Esophagus (tissue), 2 donors: ENCODE data around the gene DNAH7. TPM values are rescaled to one million over a fixed set of nuclear protein-coding genes. Genes with fewer than 3 reads are reported as not detected.

Source experiments
- H3K27ac ChIP-seq, 2 donors: one replicate each; pipeline ENCODE4 v1.5.1; 2013; ENCODE audit warnings: low read depth in 2 of 2, mild to moderate bottlenecking in 2 of 2, inconsistent platforms in 1 of 2, low read length in 1 of 2, moderate library complexity in 1 of 2
- H3K27me3 ChIP-seq, 2 donors: one replicate each; pipeline ENCODE4 v1.6.1; 2013; ENCODE audit warnings: low read length in 2 of 2, control low read depth in 1 of 2, mild to moderate bottlenecking in 1 of 2; ENCODE audit not compliant: insufficient read depth in 2 of 2, control insufficient read depth in 1 of 2
- H3K36me3 ChIP-seq, 2 donors: one replicate each; pipeline ENCODE4 v1.6.1; 2013; ENCODE audit warnings: low read length in 1 of 2; ENCODE audit not compliant: control insufficient read depth in 2 of 2, insufficient read depth in 2 of 2
- H3K4me1 ChIP-seq, 2 donors: one replicate each; pipeline ENCODE4 v1.6.1; 2013; ENCODE audit warnings: low read length in 1 of 2; ENCODE audit not compliant: control insufficient read depth in 2 of 2, insufficient read depth in 2 of 2
- H3K4me3 ChIP-seq, 2 donors: one replicate each; pipeline ENCODE4 v1.5.1; 2013; ENCODE audit warnings: low read length in 2 of 2, mild to moderate bottlenecking in 2 of 2, low read depth in 1 of 2, moderate library complexity in 1 of 2
- H3K9me3 ChIP-seq, 2 donors: one replicate each; pipeline ENCODE4 v1.6.1; 2013; ENCODE audit warnings: mild to moderate bottlenecking in 2 of 2, low read depth in 1 of 2, low read length in 1 of 2, moderate library complexity in 1 of 2; ENCODE audit not compliant: control insufficient read depth in 2 of 2, insufficient read depth in 1 of 2
- WGBS, 2 donors: extraction: QIAGEN DNeasy Blood & Tissue Kit; methylation state at CpG; one replicate each; pipeline ENCODE4 v1.1.7; 2013; 5-methylcytosine and 5-hydroxymethylcytosine counted together
- polyA plus RNA-seq, 2 donors: library from polyadenylated mRNA; stranded (reverse); fragments of 200-250 nt; gene quantifications; one replicate each; pipeline ENCODE4 v1.2.3, GENCODE V29; 2013
- donor health status: healthy with polysubstance abuse.
- donor health status: Bipolar disorder and iron deficiency.

DNAH7 gene
- polyA plus RNA-seq, 2 donors = 0.06 to 0.09 TPM

DNA sequence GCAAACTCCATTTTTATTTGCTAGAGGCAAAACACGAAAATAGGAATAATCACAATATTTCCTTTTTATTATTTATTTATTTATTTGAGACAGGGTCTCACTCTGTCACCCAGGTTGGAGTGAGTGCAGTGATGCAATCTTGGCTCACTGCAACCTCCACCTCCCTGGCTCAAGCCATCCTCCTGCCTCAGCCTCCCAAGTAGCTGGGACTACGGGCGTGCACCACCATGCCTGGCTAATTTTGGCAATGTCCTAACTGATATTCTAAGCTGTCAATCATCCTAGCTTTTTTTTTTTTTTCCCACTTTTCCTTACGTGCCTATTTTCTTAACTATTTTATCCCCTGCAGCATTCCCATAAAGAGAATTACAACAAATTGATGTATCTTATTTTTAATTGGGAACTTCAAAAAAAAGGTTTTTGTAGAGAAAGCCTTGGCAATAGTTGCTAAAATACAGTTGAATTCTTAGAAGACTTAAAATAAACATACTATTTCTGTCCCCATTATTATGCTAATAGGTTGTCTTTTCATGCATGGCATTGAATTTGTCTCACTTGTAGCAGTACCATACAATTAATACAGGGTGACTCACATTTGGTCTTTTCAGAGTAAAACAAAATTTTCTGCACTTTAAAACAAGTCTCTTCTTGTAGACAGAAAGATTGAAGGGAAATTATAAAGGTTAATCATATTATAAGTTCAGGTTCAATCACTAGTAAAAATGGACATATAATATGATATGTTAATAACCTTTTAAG is 258.1 kb downstream of the DNAH7 start:
- 62 to 77% methylated on average over 4 of the region's 4 CpGs for WGBS, 2 donors
- Histone ChIP-seq H3K36me3 (no peaks in the 10 kb centered on the region), H3K27ac (no peak overlapping the region), H3K4me1 (no peaks in the 10 kb centered on the region), H3K9me3 (no peaks in the 10 kb centered on the region), H3K4me3 (no peak overlapping the region), H3K27me3 (no peaks in the 10 kb centered on the region)

DNA sequence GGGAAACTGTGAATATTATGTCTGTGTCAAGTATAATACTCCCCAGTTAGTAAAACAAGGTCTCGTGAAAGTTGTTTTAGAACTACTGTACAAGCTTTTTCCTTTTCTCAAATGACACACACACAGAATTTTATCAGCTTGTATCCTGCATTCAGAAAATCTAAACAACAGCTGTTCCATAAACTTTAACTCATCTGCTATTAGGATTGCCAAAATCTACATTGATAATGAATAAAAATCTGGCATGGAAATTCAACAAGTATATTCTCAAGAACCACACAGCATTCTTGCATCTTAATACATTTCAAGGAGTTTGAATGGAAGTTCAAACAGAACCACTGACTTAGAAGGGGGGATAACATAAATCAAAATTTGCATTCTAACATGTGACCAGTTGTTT is 260.4 kb downstream of the DNAH7 start:
- H3K27me3 ChIP-seq = no peaks in the 10 kb centered on the region
- H3K9me3 ChIP-seq = no peaks in the 10 kb centered on the region
- no peak overlapping the region for H3K27ac ChIP-seq
- no peak overlapping the region for H3K4me3 ChIP-seq
- no peaks in the 10 kb centered on the region for H3K4me1 ChIP-seq
- 76 to 80% methylated on average over 1 of the region's 1 CpG for WGBS, 2 donors
- no peaks in the 10 kb centered on the region for H3K36me3 ChIP-seq

DNA sequence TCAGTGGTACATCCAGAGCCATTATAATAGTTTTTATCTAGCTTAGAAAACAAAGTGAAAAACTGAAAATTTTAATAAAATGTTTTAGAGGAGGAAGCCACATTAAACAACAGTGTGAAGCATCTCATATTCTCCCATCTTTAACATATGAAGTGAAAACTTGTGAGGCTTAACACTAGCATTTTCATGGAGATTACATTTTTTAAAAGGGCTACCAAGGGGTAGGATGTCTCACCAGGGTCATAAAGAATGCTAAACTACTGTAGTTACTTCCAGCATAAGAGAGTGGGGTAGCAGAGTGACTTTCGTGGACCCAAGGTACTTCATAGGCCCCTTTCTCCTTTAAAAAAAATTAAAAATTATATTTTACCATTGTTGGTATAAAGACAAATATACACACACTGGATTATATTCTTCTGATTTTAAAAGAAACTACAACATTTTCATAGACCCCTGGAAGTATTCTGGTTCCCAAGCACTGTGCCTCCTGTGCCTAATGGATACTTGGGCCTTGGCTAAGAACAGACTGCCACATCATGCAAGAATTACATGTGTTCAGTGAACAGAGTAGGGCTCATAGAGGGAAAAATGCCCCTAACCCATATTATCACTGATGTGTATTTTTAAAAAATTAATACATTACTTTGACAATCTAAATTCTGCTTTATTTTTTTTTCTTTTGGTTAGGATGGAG is 263.2 kb downstream of the DNAH7 start:
- WGBS, 2 donors = 87 to 98% methylated on average over 1 of the region's 1 CpG
- Histone ChIP-seq H3K27ac (no peak overlapping the region), H3K9me3 (no peaks in the 10 kb centered on the region), H3K4me1 (no peaks in the 10 kb centered on the region), H3K36me3 (no peaks in the 10 kb centered on the region), H3K27me3 (no peaks in the 10 kb centered on the region), H3K4me3 (no peak overlapping the region)

DNA sequence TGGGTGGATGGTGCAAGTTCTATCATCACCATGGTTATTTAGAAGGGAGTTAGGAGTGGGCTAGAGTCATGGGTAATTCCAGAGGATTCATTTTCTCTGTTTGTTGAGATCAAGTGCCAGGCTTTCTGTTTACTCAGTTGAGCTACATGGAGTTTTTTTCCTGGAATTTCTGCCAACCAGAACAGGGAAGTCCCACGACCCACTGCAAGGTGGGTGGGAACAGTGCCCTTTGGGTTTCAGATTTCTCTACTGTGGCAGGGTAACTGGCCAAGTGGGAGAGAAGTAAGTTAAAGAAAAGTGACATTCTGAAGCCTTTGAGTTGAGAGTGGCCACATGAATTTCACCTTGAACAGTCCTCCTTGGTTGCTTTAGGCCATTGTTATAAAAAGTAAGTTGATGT is 272.8 kb downstream of the DNAH7 start:
- H3K36me3 ChIP-seq = no peaks in the 10 kb centered on the region
- WGBS, 2 donors = 8 to 35% methylated on average over 1 of the region's 1 CpG
- H3K4me1 ChIP-seq = no peaks in the 10 kb centered on the region
- no peak overlapping the region for H3K4me3 ChIP-seq
- no peaks in the 10 kb centered on the region for H3K9me3 ChIP-seq
- no peak overlapping the region for H3K27ac ChIP-seq
- H3K27me3 ChIP-seq = no peaks in the 10 kb centered on the region

DNA sequence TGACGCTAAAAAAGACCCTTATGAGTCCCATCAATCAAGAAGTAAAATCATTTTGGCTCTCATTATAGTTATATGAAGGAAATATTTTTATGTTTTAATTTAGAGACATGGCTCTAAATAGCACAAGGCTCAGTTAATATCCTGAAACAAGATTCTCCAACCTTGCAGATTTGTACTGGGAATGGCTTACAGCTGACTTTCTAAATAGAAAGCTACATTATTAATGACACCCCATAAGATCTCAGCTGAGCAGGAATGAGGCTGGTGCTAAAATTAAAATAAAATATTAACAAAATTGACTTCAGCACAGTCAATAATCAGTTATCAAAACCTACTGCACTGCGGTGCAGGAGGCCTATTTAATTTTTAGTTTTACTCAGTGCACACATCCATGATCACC is 274.8 kb downstream of the DNAH7 start:
- no peaks in the 10 kb centered on the region for H3K4me1 ChIP-seq
- H3K9me3 ChIP-seq = no peaks in the 10 kb centered on the region
- no peaks in the 10 kb centered on the region for H3K27me3 ChIP-seq
- H3K4me3 ChIP-seq = no peak overlapping the region
- no peak overlapping the region for H3K27ac ChIP-seq
- no peaks in the 10 kb centered on the region for H3K36me3 ChIP-seq
- WGBS, 2 donors = 74 to 85% methylated on average over 2 of the region's 2 CpGs

DNA sequence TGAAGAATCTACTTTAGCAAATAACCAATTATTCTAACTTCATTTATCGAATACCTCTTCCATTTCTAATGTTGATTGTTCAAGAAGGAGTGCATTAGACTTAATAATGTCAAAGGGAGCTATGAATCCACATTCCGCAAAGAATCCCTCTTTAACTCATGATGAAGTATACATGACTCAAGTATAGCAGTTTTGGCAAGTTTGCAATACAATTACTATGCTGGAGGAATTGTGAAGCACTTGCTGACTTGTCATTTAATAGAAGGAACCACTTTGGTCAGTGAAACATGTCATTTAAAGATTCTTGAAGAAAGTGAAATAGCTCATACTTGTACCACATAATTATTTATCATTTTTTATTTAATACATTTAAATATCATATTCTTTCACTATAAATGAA is 286.5 kb downstream of the DNAH7 start:
- Histone ChIP-seq H3K27me3 (no peaks in the 10 kb centered on the region), H3K36me3 (no peaks in the 10 kb centered on the region), H3K4me1 (no peaks in the 10 kb centered on the region), H3K27ac (no peak overlapping the region), H3K4me3 (no peak overlapping the region), H3K9me3 (no peaks in the 10 kb centered on the region)
- WGBS, 2 donors = 95 to 96% methylated on average over 2 of the region's 2 CpGs

DNA sequence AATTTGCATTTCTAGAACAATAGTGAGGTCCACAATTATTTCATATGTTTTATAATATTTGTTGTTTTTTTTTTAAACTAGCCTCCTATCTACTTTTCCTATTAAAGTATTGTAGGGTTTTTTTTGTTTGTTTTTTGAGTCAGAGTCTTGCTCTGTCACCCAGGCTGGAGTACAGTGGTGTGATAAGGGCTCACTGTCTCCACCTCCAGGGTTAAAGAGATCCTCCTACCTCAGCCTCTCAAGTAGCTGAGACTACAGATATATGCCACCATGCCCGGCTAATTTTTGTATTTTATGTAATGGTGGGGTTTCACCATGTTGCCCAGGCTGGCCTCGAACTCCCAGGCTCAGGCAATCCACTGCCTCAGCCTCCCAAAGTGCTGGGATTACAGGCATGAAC is 289.1 kb downstream of the DNAH7 start:
- Histone ChIP-seq H3K36me3 (no peaks in the 10 kb centered on the region), H3K4me1 (no peaks in the 10 kb centered on the region), H3K9me3 (no peaks in the 10 kb centered on the region), H3K4me3 (no peak overlapping the region), H3K27ac (no peak overlapping the region), H3K27me3 (no peaks in the 10 kb centered on the region)
- WGBS, 2 donors = 73 to 77% methylated on average over 2 of the region's 2 CpGs

DNA sequence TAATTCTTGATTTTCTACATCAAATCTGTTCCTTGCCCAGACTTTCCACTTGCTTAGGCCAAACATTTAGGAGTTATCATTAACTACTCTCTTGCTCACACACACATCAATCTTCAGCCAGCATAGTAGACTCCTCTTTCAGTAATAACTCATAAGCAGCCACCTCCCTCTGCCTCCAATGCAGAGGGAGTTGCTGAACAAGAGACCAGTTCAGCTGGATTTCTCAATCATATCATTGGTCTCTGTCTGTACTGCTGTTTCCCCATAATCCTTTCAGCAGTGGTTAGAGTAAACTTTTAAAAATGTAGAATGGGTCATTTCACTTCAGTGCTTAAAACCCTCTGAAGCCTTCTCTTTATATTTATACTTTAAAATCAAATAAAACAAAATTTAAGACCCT is 298.7 kb downstream of the DNAH7 start:
- Histone ChIP-seq H3K27me3 (no peaks in the 10 kb centered on the region), H3K4me1 (no peaks in the 10 kb centered on the region), H3K9me3 (no peaks in the 10 kb centered on the region), H3K36me3 (no peaks in the 10 kb centered on the region), H3K27ac (no peak overlapping the region), H3K4me3 (no peak overlapping the region)

DNA sequence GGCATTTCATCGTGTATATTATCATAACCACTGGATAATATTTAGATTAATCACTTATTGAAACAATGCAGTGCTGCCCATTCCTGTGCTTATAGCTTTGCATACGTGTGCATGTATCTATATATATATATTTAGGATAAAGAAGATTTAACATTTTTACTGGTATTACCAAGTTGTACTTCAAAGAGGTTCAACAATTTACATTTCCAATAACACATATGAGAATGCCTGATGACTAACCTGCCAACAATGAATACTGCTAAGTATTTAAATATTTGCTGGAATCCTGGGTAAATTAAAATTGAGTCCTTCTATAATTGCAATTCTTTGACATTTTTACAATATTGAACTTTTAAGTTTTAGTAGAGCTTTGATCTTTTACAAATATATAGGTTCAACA is 300.2 kb downstream of the DNAH7 start:
- no peaks in the 10 kb centered on the region for H3K27me3 ChIP-seq
- no peak overlapping the region for H3K4me3 ChIP-seq
- no peaks in the 10 kb centered on the region for H3K4me1 ChIP-seq
- no peaks in the 10 kb centered on the region for H3K36me3 ChIP-seq
- H3K27ac ChIP-seq = no peak overlapping the region
- H3K9me3 ChIP-seq = no peaks in the 10 kb centered on the region
- 69 to 75% methylated on average over 2 of the region's 2 CpGs for WGBS, 2 donors

DNA sequence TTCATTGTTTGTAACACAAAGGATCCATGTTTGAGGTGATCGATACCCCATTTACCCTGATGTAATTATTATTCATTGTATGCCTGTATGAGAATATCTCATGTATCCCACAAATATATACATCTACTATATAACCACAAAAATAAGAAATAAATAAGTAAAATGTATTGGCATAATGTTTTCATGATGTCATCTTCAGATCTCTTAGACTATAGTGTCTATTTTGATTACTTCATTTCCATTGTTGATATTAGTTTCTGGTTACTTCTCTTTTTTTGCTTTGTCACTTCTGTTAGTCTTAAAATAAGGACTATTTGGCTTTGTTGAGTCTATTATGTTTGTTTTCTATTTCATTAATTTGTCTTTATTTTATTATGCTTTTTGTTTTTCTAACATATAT is 301.9 kb downstream of the DNAH7 start:
- no peaks in the 10 kb centered on the region for H3K36me3 ChIP-seq
- 97 to 100% methylated on average over 1 of the region's 1 CpG for WGBS, 2 donors
- no peaks in the 10 kb centered on the region for H3K4me1 ChIP-seq
- H3K27ac ChIP-seq = no peak overlapping the region
- no peaks in the 10 kb centered on the region for H3K9me3 ChIP-seq
- H3K4me3 ChIP-seq = no peak overlapping the region
- no peaks in the 10 kb centered on the region for H3K27me3 ChIP-seq
